ENCODE measurements around the gene NDC80.

NDC80 gene

DNA sequence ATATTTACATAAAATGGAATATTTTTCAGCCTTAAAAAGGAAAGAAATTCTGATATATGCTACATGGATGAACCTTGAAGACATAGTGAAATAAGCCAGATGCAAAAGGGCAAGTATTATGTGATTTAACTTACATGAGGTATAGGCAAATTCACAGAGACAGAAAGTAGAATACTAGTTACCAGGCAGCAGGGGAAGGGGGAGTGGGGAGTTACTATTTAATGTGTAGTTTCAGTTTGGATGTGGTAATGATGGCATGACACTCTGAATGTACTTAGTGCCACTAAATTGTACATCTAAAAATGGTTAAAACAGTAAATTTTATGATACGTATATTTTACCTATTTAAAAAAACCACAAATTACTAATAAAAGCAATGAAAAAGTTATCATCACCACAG lies 12.1 kb upstream of the NDC80 start:
- no peak for DNase-seq

DNA sequence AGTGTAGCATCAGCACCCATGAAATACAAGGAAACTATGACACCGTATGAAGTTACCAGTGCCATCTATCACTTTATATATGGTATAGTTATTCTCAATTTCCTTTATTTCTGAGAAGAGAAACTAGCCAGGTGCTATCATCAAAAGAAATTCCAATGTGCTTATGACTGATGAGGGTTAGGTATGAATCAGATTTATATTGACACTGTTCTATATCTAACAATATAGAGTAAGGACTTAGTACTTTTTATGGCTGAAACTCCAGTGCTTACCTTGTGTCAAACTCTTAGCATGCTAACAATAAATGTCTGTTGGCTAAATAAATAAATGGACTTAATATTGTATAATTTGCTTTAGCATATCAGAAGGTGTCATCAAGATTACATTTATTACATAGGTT lies 7.0 kb upstream of the NDC80 start:
- no peak for DNase-seq

DNA sequence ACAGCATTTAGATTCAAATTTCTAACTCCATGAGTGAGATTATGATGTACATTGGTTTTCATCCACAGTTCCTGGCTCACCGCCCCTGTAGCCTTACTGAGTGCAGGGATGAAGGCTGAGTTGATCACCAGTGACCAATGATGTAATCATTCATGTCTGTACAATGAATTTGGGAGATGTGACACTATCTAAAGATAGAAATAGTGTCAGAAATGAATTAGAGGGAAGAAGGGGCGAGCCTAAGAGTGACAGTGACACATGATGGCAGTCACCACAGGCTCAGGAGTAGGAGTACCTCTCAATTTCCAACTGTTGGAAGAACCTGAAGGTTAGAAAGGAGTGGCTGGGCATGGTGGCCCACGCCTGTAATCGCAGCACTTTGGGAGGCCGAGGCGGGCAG lies 3.2 kb upstream of the NDC80 start:
- no peak for DNase-seq

DNA sequence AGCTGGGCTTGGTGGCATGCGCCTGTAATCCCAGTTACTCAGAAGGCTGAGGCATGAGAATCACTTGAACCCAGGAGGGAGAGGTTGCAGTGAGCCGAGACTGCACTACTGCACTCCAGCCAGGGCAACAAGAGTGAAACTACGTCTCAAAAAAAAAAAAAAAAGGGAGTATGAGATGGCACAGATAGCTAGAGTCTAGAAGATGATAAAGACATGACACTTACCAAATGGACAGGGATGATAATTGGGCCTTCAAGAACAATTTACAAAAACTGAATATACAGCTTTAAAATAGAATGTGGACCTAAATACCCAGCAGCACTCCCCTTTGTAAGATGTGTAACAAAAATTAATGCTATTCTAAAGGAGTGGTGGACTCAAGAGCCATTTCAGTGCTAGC lies 2.8 kb upstream of the NDC80 start:
- DNase-seq, result no peak

DNA sequence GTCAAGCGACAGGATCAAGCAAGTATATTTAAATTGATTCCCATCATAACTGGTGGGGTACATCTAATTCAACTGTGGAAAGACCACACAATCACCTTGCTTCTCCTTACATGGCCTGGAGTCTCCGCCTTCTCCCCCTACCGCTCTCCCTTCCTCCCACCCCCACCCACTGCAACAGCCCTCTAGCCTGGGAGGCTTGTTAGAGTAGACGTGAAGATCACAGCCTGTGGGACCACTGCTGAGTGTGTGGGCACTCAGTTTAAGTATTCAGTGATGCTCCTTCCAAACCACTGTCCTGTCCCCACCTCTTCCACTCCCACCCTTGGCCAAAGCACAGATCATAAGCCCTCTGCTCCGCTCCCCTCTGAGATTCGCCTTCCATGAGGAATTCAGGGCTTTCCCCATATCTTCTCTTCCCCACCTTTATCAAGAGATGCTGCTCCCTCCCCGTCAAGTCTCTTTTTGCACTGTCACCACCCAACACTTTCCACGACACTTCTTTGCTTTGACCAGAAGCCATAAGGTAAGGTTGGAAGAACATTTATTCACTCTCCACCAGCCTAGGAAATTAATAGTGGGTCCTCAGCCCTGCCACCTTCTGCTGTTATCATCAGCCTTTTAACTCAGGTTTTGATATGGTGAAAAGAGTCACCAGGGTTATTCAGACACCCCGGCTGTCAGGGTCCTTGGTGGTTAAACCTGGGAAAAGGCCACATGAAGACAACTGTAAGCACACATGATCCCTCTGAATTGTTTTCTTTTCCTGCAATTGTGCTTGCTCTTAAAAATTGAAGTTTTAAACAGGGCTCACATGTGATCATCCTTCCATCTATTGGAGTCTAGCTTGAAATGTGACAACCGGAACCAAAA lies 1.8 kb upstream of the NDC80 start:
- DNase-seq, result no peak

DNA sequence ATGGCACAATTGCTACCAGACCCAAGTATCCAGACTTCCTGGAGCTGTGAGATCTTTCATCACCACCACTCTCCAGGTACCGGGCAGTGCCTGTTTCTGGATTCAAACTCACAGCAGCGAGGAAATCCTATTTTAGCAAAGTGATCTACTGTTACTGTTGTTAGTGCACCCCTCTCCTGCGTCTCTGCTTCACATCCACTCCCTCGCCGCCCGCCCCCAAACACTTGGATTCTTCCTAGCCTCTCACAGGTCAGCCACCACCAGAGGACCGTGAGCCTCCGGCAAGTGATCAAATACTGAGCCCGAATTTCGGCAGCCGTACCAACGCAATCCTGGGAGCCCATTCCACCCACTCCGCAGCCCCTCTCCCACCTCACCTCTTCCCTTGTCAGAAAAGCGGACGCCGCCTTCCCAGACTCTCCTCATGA lies 571 bp upstream of the NDC80 start:
- DNase-seq, result peak; percentile 55

DNA sequence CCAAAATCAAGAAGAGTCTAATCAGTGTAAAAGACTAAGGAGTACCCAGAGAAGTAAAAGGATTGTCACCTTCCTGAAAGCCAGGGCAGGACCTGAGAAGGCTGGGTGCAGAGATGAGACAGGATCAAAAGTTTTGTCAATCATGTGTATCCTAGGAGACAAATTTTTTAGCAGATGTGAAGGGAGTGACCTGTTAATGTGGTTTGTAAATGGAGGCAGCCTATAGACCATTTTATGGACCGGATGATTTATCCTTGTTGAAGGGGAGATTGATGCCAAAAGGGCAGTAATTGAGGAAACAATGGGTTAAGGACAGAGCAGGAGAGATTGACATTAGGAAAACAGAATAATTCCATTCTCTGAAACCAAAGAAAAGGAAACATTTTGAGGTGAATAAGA lies 813 bp downstream of the NDC80 start:
- DNase-seq, result no peak

DNA sequence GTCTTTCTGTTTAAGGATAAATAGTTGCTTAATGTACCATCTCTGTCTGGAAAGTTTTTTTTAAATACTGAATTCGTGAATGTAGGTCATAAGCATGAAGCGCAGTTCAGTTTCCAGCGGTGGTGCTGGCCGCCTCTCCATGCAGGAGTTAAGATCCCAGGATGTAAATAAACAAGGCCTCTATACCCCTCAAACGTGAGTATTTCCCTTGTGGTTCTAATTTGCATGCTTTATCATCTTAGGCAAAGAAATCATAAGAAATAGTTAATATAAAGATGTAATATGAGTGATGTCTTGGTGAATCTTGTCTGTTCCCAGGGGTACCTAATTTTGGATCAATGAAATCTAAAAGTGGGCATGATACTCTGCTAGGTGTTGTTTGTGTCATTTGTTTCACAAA lies 1.5 kb downstream of the NDC80 start:
- no peak for DNase-seq

DNA sequence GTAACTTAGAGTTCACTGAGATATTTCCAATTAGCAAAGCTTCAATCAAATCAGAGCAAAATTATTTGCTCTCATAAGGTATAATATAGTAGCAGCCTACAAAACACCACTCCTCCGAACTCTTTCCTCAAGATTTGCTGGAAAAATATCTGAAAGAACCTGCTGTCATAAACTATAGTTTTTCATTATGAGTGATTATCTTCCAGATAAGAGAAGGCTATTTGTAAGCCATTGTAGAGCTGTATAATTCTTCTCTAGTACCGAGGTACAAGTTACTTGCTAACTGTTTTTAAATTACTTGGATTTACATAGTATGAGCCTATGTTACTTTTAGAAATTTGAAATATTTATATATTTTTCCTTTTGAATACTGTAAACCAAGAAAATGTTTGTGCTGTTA lies 2.1 kb downstream of the NDC80 start:
- no peak for DNase-seq

DNA sequence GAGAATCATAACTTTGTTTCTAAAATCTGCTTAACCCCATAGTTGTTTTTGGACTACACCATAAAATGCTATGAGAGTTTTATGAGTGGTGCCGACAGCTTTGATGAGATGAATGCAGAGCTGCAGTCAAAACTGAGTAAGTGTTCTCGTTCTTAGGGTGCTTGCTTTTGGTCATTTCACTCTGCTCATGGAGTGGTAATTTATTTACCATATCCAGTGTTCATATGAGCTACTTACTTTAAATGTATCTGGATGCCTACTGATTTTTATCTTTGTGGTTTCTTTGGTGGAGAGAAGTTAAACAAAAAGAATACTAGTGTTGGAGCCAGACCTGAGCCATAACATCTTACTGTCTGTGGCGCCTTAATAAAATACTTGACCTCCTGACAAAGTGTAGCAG lies 16.4 kb downstream of the NDC80 start:
- no peak for DNase-seq

DNA sequence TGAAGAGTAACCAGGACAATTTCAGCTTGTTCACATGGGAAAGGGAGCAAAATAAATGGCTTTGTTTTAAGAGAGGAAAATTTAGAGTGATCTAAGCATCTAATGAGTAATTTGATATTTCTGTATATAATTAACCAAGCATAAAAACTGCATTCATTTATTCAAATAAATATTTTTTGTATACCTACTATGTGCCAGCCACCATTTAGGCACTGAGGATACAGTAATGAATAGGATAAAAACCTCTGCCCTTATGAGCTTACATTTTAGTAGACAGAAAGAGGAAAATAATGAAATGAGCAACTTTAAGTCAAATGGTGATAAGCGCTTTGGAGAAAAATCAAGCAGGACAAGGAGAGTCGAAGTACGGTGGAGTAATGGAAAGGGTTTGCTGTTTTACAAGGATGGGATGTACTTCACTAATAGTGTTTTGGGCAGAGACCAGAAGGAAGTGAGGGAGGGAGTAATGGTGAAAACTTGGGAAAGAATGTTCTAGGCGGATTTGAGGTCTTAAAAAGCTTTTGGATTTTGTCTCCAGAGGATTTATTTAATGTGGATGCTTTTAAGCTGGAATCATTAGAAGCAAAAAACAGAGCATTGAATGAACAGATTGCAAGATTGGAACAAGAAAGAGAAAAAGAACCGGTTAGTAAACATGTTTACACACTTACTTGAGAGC lies 17.4 kb downstream of the NDC80 start:
- no peak for DNase-seq

DNA sequence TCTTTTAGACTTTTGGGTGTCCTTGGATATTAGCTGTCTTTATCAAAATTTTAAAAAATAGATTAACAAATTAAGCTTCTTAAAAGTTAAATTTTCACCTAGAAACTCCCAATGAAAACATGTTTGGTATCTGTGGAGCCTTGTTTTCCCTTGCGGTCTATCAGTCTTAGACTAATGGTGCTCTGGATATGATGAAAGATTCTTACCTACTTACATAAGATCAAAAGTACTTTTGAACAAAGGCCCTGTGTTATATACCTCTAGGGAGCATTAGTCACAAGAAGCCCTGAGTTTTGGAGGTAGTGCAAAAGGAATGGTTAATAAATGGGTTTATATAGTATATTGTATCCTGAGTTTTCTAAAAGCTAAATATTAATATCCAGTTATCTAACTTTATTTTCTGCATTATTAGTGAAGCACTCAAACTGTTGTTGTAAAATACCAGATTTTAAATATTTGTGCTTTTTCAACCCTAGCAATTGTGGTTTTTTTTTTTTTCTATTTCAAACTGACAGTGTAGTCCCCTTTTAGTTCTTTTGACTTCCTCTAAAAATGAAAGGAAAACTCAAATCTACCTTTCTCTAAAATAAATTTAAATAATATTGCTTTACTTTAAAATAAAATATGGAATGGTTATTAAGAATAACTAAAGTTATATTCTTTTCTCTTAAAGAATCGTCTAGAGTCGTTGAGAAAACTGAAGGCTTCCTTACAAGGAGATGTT lies 18.1 kb downstream of the NDC80 start:
- no peak for DNase-seq

DNA sequence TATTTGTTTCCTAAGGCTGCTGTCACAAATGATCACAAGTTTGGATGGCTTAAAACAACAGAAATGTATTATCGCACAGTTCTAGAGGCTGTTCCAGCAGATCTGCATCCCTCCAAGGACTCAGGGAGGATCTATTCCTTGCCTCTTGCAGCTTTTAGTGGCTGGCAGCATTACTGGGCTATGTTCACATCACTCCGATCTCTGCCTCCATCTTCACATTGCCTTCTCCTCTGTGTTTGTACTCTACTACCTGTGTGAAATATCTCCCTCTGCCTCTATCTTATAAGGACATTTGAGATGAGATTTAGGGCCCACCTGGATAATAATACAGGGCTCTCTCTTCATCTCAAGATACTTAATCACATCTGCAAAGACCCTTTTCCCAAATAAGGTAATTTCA lies 18.9 kb downstream of the NDC80 start:
- no peak for DNase-seq

DNA sequence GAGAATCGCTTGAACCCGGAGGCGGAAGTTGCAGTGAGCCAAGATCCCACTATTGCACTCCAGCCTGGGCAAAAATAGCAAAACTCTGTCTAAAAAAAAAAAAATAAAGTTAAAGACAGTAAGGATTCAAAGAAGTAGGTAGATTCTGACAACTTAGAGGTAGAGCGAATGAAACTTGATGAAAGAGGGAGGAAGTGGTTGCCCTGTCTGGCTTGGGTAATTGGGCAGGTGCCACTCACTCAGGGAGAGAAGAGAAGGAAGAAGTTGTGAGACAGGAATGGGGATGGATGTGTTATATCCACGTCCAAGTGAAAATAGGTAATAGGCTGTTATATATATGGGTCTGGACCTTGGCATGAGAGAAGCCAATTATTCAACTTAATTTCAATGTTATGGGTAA lies 26.3 kb downstream of the NDC80 start:
- DNase-seq, result no peak

DNA sequence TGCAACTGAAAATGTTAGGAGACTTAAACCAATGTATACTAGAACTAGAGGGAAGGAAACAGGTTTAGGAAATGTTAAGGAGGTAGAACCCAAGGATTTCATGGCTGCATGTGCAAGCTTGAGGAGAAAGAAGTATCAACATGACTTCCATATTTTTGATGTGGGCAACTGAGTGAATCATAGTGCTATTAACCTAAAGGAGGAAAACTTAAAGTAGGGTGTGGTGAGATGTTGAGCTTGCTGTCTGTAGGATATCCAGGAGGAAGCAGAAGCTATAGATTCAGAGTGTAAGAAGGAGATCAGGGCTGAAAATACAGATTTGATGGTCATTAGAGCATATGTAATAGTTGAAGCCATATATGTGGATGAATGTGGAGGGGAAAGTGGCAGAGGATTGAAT lies 31.5 kb downstream of the NDC80 start:
- DNase-seq, result peak; percentile 4

DNA sequence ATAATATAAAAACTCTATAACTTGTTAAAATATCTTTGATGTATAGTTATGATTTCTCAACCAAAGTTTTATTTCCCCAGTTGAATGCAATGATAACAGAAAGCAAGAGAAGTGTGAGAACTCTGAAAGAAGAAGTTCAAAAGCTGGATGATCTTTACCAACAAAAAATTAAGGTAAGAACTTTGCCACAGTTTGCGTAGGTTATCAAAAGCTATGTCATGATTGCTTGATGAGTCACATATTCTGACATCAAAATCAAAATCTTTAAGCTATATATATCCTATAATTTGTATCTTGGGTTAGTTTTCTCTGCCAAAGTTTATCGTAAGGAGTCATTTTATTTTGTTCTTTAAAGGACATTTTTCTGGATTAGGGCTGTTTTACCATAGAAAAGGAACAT lies 35.0 kb downstream of the NDC80 start:
- DNase-seq, result peak; percentile 58

DNA sequence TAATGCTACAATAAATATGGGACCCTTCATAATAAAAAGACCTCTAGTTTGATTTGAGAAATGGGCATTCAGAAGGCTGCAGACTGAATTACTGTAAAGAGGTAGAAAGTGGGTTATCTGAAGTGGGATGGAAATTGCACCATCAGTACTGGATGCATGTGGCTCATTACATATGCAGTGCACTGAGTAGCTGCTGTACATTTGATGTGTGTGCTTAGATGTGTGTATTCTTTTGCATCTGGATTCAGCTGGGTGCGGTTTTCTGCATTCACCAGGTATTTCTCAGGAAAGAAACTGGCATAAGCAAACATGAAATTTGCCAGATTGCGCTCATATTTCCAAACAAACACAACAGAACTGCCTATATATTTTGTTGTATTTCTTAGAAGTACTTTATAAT lies 38.2 kb downstream of the NDC80 start:
- no peak for DNase-seq

DNA sequence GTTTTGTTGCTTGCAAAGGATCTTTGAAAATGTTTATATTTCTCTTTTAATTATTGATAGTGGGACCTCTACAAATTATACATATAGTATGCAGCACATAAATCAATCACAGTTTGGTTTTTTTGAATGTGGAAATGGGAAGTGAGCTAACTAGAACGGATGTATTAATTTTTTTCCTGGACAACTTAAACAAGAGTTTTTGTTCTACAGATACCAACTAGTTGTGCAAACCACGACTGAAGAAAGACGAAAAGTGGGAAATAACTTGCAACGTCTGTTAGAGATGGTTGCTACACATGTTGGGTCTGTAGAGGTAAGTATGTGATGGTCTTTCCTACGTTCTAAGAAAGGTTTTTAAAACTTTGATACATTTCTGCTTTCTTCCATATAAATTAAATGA lies 39.2 kb downstream of the NDC80 start:
- peak; percentile 7 for DNase-seq

DNA sequence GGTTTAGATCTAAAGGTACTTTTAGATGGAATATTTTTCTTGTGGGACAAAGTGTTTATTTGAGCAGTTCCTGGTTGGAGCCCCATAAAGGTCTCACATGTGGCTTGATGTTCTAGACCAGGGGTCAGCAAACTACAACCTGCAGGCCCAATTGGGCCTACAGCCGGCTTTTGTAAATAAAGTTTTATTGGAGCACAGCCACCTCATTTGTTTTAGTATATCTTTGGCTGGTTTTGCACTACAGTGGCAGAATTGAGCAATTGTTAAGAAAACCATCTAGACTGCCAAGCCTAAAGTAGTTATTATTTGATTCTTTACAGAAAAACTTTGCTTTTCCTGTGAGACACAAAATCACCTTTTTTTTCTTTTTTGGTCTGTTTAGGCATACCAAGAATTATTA lies 41.6 kb downstream of the NDC80 start:
- no peak for DNase-seq

DNA sequence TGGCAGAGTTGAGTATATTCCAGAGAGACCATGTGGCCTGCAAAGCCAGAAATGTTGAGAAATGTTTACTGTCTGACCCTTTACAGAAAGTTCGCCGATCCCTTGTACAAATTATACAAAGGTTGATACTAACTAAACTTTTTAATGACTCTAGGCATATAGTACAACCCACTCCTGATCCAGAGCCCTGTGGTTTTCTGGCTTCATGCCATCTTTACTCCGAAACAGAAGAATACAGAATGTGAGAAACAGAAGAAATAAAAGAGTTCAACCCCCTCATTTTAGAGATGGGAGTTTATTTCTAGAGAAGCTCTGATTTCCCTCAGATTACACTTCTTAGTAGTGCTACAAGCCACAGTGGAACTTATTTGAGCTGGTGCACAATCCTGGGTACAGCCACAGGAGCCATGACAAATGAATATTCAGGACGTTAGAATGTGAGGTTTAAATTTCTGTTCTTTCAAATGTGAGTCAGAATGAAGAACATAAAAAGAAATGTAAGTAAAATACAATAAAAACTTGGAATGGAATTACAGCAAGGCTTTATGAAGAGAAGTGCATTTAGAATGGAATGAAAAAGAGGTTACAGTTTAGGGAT lies 46.1 kb downstream of the NDC80 start:
- DNase-seq, result no peak

DNA sequence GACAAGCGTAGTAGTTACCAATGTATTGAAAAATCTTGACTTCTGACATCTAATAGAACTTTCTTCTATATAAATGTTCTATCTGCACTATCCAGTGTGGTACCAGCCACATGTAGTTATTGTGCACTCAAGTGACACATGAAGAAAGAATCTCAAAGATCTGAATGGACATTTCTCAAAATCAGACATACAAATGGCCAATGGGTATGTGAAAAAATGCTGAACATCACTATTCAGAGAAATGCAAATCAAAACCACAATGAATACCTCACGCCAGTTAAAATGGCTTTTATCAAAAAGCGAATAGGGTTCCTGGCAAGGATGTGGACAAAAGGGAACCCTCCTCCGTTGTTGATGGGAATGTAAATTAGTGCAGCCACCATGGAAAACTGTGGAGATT lies 46.7 kb downstream of the NDC80 start:
- DNase-seq, result no peak

DNA sequence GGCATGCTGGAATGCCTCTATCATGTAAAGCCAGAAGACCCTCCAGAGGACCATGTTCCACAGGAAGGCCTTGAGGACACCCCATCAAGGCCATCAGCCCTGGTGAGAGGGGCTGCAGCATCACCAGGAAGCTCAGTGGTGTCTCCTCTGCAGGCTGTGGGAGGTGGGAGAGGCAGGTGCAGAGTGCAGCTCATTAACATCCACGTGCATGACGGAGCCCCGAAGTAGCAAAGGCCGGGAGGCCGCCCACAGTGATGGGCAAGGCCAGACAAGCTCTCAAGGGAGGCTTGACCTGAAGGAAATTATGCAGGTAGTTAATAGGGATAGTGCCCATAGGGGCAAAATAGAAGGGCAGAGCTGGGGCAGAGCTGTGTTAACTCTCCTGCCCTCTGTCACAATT lies 53.9 kb downstream of the NDC80 start:
- no peak for DNase-seq

DNA sequence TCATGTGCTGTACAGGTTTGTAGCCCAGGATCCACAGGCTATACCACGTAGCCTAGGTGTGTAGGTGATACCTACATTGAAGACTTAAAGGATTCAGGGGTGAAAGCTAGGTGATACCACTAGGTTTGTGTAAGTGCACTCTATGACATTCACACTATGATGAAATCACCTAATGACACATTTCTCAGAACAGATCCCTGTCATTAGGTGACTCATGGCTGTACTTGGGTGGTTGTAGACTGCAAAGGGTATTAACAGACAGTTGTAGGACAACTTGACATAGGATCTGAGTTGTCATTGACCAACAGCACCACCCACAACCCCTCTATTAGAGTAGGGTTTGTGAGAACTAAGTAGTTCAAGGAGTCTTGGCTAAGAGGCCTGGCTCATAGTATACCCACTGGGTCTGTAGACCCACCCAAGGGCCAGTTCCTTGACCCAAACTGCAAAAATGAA lies 56.5 kb downstream of the NDC80 start:
- peak; percentile 91 for DNase-seq
